ENCODE measurements around the gene CD300LD. TPM values are rescaled to one million over a fixed set of nuclear protein-coding genes. Genes with fewer than 3 reads are reported as not detected.
"Not testable (repeated sequence)": the region's sequence is repeated elsewhere in the genome, so short reads cannot be mapped to it uniquely, and the experiment has no call there.

The CD300LD gene
- total and polyA plus RNA-seq, 2 experiments from 2014 or later, result not detected

- no peaks in the 10 kb centered on the region for H4K20me1 ChIP-seq (ENCODE audit: insufficient read depth, poor library complexity, severe bottlenecking)
- H3K27ac ChIP-seq, result no peak overlapping the region
- no peak overlapping the region for H3K4me3 ChIP-seq
- H3K79me2 ChIP-seq, result no peaks in the 10 kb centered on the region
- no peaks in the 10 kb centered on the region for H3K36me3 ChIP-seq (replicated peaks; ENCODE audit: insufficient read depth, low read depth)
- 60% methylated on average over 8 of the region's 8 CpGs for WGBS (ENCODE audit: low lambda C conversion rate, missing lambda C conversion rate)
- H3K4me1 ChIP-seq (ENCODE audit: insufficient read depth), result peaks cover 5% of the 10 kb centered on the region
- DNase-seq (ENCODE audit: low spot score), result no peak
- no peaks in the 10 kb centered on the region for H3K9me3 ChIP-seq (ENCODE audit: low read depth)
- TF ChIP-seq, protein P1, sequence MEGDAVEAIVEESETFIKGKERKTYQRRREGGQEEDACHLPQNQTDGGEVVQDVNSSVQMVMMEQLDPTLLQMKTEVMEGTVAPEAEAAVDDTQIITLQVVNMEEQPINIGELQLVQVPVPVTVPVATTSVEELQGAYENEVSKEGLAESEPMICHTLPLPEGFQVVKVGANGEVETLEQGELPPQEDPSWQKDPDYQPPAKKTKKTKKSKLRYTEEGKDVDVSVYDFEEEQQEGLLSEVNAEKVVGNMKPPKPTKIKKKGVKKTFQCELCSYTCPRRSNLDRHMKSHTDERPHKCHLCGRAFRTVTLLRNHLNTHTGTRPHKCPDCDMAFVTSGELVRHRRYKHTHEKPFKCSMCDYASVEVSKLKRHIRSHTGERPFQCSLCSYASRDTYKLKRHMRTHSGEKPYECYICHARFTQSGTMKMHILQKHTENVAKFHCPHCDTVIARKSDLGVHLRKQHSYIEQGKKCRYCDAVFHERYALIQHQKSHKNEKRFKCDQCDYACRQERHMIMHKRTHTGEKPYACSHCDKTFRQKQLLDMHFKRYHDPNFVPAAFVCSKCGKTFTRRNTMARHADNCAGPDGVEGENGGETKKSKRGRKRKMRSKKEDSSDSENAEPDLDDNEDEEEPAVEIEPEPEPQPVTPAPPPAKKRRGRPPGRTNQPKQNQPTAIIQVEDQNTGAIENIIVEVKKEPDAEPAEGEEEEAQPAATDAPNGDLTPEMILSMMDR (IDR thresholded peaks at IDR 0.05; ENCODE audit: poor library complexity), result no peak
- TF ChIP-seq EZH2phosphoT487 (IDR thresholded peaks at IDR 0.05; ENCODE audit: low read depth, severe bottlenecking, unreplicated experiment) (no peak), EZH2 (IDR thresholded peaks at IDR 0.05; ENCODE audit: borderline replicate concordance) (no peak)
- H2AFZ ChIP-seq, result no peak overlapping the region
- peaks cover 4% of the 10 kb centered on the region for H3K27me3 ChIP-seq
- H3K9me2 ChIP-seq (replicated peaks; ENCODE audit: insufficient read depth), result no peaks in the 10 kb centered on the region
- no peak overlapping the region for H3K4me2 ChIP-seq
These were observed 41.2 kb upstream of the CD300LD start for GRCh38 chr17:74633326-74633725.

- no peaks in the 10 kb centered on the region for H4K20me1 ChIP-seq (ENCODE audit: insufficient read depth, poor library complexity, severe bottlenecking)
- no peaks in the 10 kb centered on the region for H3K9me2 ChIP-seq (replicated peaks; ENCODE audit: insufficient read depth)
- no peaks in the 10 kb centered on the region for H3K79me2 ChIP-seq
- no peak overlapping the region for H2AFZ ChIP-seq
- no peak overlapping the region for H3K4me3 ChIP-seq
- H3K27ac ChIP-seq, result peak overlapping the region; percentile 58
- DNase-seq (ENCODE audit: low spot score), result no peak
- H3K36me3 ChIP-seq (replicated peaks; ENCODE audit: insufficient read depth, low read depth), result no peaks in the 10 kb centered on the region
- 75% methylated on average over 7 of the region's 9 CpGs for WGBS (ENCODE audit: low lambda C conversion rate, missing lambda C conversion rate)
- peaks cover 5% of the 10 kb centered on the region for H3K4me1 ChIP-seq (ENCODE audit: insufficient read depth)
- H3K27me3 ChIP-seq, result peaks cover 4% of the 10 kb centered on the region
- peak overlapping the region; percentile 36 for H3K4me2 ChIP-seq
- H3K9me3 ChIP-seq (ENCODE audit: low read depth), result no peaks in the 10 kb centered on the region
- no peak for TF ChIP-seq EZH2phosphoT487 (IDR thresholded peaks at IDR 0.05; ENCODE audit: low read depth, severe bottlenecking, unreplicated experiment)
- no peak for TF ChIP-seq EZH2 (IDR thresholded peaks at IDR 0.05; ENCODE audit: borderline replicate concordance)
- TF ChIP-seq, protein P1 (IDR thresholded peaks at IDR 0.05; ENCODE audit: poor library complexity), result no peak
These were observed 40.5 kb upstream of the CD300LD start for GRCh38 chr17:74632617-74633016.

DNA sequence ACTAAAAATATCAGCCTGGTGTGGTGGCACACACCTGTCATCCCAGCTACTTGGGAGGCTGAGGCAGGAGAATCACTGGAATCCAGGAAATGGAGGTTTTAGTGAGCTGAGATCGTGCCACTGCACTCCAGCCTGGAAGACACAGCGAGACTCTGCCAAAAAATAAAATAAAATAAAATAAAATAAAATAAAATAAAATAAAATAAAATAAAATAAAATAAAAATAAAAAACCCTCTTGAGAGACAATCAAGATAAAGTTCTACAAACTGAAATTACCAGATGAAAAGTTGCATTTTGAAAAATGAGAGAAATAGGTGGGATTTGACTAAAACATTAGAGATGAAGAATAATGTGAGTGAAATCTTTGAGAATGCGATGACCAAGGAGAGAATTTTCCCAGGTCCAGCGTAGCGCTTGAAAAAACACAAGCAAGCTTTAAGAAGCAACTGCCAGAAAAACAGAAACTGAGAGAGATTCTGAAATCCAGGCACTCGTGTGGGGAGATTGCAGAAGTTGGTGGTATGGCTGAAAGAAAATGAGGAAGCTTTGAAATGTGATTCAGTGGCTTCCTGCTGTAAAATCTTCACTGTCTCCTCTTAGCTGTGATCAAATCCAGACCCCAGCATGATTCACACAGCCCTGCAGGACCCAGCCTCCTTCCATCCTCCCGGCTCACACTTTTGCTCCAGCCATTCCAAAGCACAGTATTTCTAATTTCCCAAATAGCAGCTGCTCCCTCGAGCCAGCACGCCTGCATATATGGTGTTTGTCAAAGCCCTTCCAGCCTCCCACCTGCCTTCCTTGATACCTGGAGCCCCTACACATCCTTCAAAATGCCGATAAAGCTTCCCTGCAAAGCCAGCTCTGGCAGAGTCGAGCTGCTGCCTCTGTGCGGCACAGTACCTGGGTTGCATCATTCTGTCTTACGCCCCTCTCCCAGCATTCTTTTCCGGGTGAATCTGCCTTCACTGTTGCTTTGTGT lies 39.7 kb upstream of the CD300LD start:
- WGBS (ENCODE audit: low lambda C conversion rate, missing lambda C conversion rate), result 28% methylated on average over 14 of the region's 14 CpGs
- Histone ChIP-seq H3K9me3 (ENCODE audit: low read depth) (no peaks in the 10 kb centered on the region), H2AFZ (no peak overlapping the region), H3K4me3 (no peak overlapping the region), H3K4me2 (peak overlapping the region; percentile 36), H3K4me1 (ENCODE audit: insufficient read depth) (peaks cover 5% of the 10 kb centered on the region), H3K9me2 (replicated peaks; ENCODE audit: insufficient read depth) (no peaks in the 10 kb centered on the region), H3K79me2 (no peaks in the 10 kb centered on the region), H3K36me3 (replicated peaks; ENCODE audit: insufficient read depth, low read depth) (no peaks in the 10 kb centered on the region), H3K27me3 (peaks cover 4% of the 10 kb centered on the region), H4K20me1 (ENCODE audit: insufficient read depth, poor library complexity, severe bottlenecking) (no peaks in the 10 kb centered on the region), H3K27ac (peak overlapping the region; percentile 58)
- TF ChIP-seq, protein P1 (IDR thresholded peaks at IDR 0.05; ENCODE audit: poor library complexity), result no peak
- TF ChIP-seq EZH2 (IDR thresholded peaks at IDR 0.05; ENCODE audit: borderline replicate concordance), result no peak
- no peak for TF ChIP-seq EZH2phosphoT487 (IDR thresholded peaks at IDR 0.05; ENCODE audit: low read depth, severe bottlenecking, unreplicated experiment)
- peak; percentile 71 for DNase-seq (ENCODE audit: low spot score)

GRCh38 chr17:74630251-74630650 lies 38.2 kb upstream of the CD300LD start:
- H3K9me3 ChIP-seq (ENCODE audit: low read depth); H2AFZ ChIP-seq: not testable (repeated sequence)
- WGBS (ENCODE audit: low lambda C conversion rate, missing lambda C conversion rate), result 87% methylated on average over 14 of the region's 14 CpGs

More at GRCh38 chr17:74630251-74630650, 38.2 kb upstream of the CD300LD start:
- not testable (repeated sequence) for H3K36me3 ChIP-seq (replicated peaks; ENCODE audit: insufficient read depth, low read depth); H3K27ac ChIP-seq; H3K27me3 ChIP-seq; H3K9me2 ChIP-seq (replicated peaks; ENCODE audit: insufficient read depth); H3K4me3 ChIP-seq; H3K4me2 ChIP-seq; H3K79me2 ChIP-seq; H3K4me1 ChIP-seq (ENCODE audit: insufficient read depth); DNase-seq (ENCODE audit: low spot score); H4K20me1 ChIP-seq (ENCODE audit: insufficient read depth, poor library complexity, severe bottlenecking)
